Measurements from ENCODE around the gene PKLR.

Gene PKLR

GRCh38 chr1:155320661-155321617 lies 19.7 kb upstream of the PKLR start, which contains the start of gene RUSC1:
Gene RUSC1, plus strand, starts transcription at chr1:155320894. Its CDS starts 880 bp downstream, at chr1:155321774.
- Histone ChIP-seq H3K79me2 (ENCODE audit: insufficient read depth, low read length) (peaks cover 16% of the 10 kb centered on the region), H2AFZ (ENCODE audit: low read depth, low read length) (no peak within 1 kb of the TSS), H3K27me3 (ENCODE audit: insufficient read depth, low read length, poor library complexity) (no peaks in the 10 kb centered on the region), H3K9ac (ENCODE audit: low read depth, low read length) (no peak within 1 kb of the TSS), H3K36me3 (ENCODE audit: insufficient read depth, low read length) (peaks cover 41% of the 10 kb centered on the region), H4K20me1 (ENCODE audit: insufficient read depth, low read length) (peaks cover 13% of the 10 kb centered on the region; the same call in 1 of the 2 replicates), H3K4me1 (ENCODE audit: insufficient read depth, low read length) (peaks cover 30% of the 10 kb centered on the region), H3K4me3 (ENCODE audit: low read depth in 1 of 2, low read length in 2 of 2) (no peak within 1 kb of the TSS), H3K4me2 (ENCODE audit: insufficient read depth, low read length) (peak within 1 kb of the TSS; percentile 86), H3K9me3 (ENCODE audit: insufficient read depth, low read length, severe bottlenecking) (no peaks in the 10 kb centered on the region), H3K27ac (ENCODE audit: low read length) (no peak within 1 kb of the TSS)
- TF ChIP-seq EZH2 (IDR thresholded peaks at IDR 0.05; ENCODE audit: borderline replicate concordance, low read depth, low read length, severe bottlenecking), result no peak
- TF ChIP-seq CTCF (IDR thresholded peaks at IDR 0.05; ENCODE audit: borderline replicate concordance, extremely low read depth, low read length, poor library complexity, severe bottlenecking), result no peak
- ATAC-seq (ENCODE audit: insufficient read depth, low read depth), result no peak
- DNase-seq, result no peak

- Histone ChIP-seq H3K4me3 (ENCODE audit: low read depth in 1 of 2, low read length in 2 of 2) (no peak overlapping the region), H3K79me2 (ENCODE audit: insufficient read depth, low read length) (peaks cover 15% of the 10 kb centered on the region), H3K9me3 (ENCODE audit: insufficient read depth, low read length, severe bottlenecking) (no peaks in the 10 kb centered on the region), H3K4me1 (ENCODE audit: insufficient read depth, low read length) (peaks cover 23% of the 10 kb centered on the region), H4K20me1 (ENCODE audit: insufficient read depth, low read length) (peaks cover 13% of the 10 kb centered on the region; the same call in 1 of the 2 replicates), H3K4me2 (ENCODE audit: insufficient read depth, low read length) (no peak overlapping the region), H3K27me3 (ENCODE audit: insufficient read depth, low read length, poor library complexity) (no peaks in the 10 kb centered on the region), H3K9ac (ENCODE audit: low read depth, low read length) (no peak overlapping the region), H3K36me3 (ENCODE audit: insufficient read depth, low read length) (peaks cover 41% of the 10 kb centered on the region), H3K27ac (ENCODE audit: low read length) (no peak overlapping the region), H2AFZ (ENCODE audit: low read depth, low read length) (no peak overlapping the region)
- TF ChIP-seq EZH2 (IDR thresholded peaks at IDR 0.05; ENCODE audit: borderline replicate concordance, low read depth, low read length, severe bottlenecking), result no peak
- ATAC-seq (ENCODE audit: insufficient read depth, low read depth) (no peak), DNase-seq (no peak)
Observed at GRCh38 chr1:155320252-155320651, 19.0 kb upstream of the PKLR start.

DNA sequence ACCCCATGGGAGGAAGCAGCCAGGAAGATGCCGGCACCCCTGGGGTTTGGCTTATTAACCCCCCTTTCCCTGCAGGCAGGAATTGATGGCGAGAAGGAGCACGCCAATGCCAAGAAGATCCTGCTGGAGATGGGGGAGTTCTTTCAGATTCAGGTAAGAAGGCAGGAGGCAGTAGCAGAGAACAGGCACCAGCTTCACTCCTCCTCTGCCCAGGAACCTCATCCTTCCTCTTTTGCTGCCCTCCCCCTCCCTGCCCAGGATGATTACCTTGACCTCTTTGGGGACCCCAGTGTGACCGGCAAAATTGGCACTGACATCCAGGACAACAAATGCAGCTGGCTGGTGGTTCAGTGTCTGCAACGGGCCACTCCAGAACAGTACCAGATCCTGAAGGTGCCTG lies 18.3 kb upstream of the PKLR start:
- DNase-seq, result no peak
- no peak overlapping the region for H2AFZ ChIP-seq (ENCODE audit: low read depth, low read length)
- peaks cover 13% of the 10 kb centered on the region; the same call in 1 of the 2 replicates for H4K20me1 ChIP-seq (ENCODE audit: insufficient read depth, low read length)
- no peak for ATAC-seq (ENCODE audit: insufficient read depth, low read depth)
- no peak overlapping the region for H3K27ac ChIP-seq (ENCODE audit: low read length)
- no peaks in the 10 kb centered on the region for H3K27me3 ChIP-seq (ENCODE audit: insufficient read depth, low read length, poor library complexity)
- H3K36me3 ChIP-seq (ENCODE audit: insufficient read depth, low read length), result peaks cover 48% of the 10 kb centered on the region
- peaks cover 16% of the 10 kb centered on the region for H3K4me1 ChIP-seq (ENCODE audit: insufficient read depth, low read length)
- no peak overlapping the region for H3K4me2 ChIP-seq (ENCODE audit: insufficient read depth, low read length)
- H3K4me3 ChIP-seq (ENCODE audit: low read depth in 1 of 2, low read length in 2 of 2), result no peak overlapping the region
- no peaks in the 10 kb centered on the region for H3K9me3 ChIP-seq (ENCODE audit: insufficient read depth, low read length, severe bottlenecking)
- TF ChIP-seq CTCF (IDR thresholded peaks at IDR 0.05; ENCODE audit: borderline replicate concordance, extremely low read depth, low read length, poor library complexity, severe bottlenecking) (no peak), EZH2 (IDR thresholded peaks at IDR 0.05; ENCODE audit: borderline replicate concordance, low read depth, low read length, severe bottlenecking) (no peak)
- H3K79me2 ChIP-seq (ENCODE audit: insufficient read depth, low read length), result peaks cover 13% of the 10 kb centered on the region
- no peak overlapping the region for H3K9ac ChIP-seq (ENCODE audit: low read depth, low read length)

- H3K36me3 ChIP-seq (ENCODE audit: insufficient read depth, low read length), result peaks cover 62% of the 10 kb centered on the region
- H3K4me3 ChIP-seq (ENCODE audit: low read depth in 1 of 2, low read length in 2 of 2), result no peak overlapping the region
- H3K4me1 ChIP-seq (ENCODE audit: insufficient read depth, low read length), result peaks cover 19% of the 10 kb centered on the region
- no peak overlapping the region for H3K27ac ChIP-seq (ENCODE audit: low read length)
- H4K20me1 ChIP-seq (ENCODE audit: insufficient read depth, low read length), result peaks cover 18% of the 10 kb centered on the region; the same call in 1 of the 2 replicates
- H2AFZ ChIP-seq (ENCODE audit: low read depth, low read length), result no peak overlapping the region
- peaks cover 19% of the 10 kb centered on the region for H3K79me2 ChIP-seq (ENCODE audit: insufficient read depth, low read length)
- no peaks in the 10 kb centered on the region for H3K9me3 ChIP-seq (ENCODE audit: insufficient read depth, low read length, severe bottlenecking)
- H3K27me3 ChIP-seq (ENCODE audit: insufficient read depth, low read length, poor library complexity), result no peaks in the 10 kb centered on the region
- no peak overlapping the region for H3K4me2 ChIP-seq (ENCODE audit: insufficient read depth, low read length)
- DNase-seq (no peak), ATAC-seq (ENCODE audit: insufficient read depth, low read depth) (no peak)
- no peak overlapping the region for H3K9ac ChIP-seq (ENCODE audit: low read depth, low read length)
- TF ChIP-seq EZH2 (IDR thresholded peaks at IDR 0.05; ENCODE audit: borderline replicate concordance, low read depth, low read length, severe bottlenecking), result no peak
- TF ChIP-seq CTCF (IDR thresholded peaks at IDR 0.05; ENCODE audit: borderline replicate concordance, extremely low read depth, low read length, poor library complexity, severe bottlenecking), result no peak
Observed at GRCh38 chr1:155318082-155318481, 16.8 kb upstream of the PKLR start.

All from DND-41 (cell line).